ENCODE data around the gene C1QTNF6. TPM values are rescaled to one million over a fixed set of nuclear protein-coding genes. Genes with fewer than 3 reads are reported as not detected.
"Not testable (repeated sequence)": the region's sequence is repeated elsewhere in the genome, so short reads cannot be mapped to it uniquely, and the experiment has no call there.

C1QTNF6 gene
- total RNA-seq, 4 donors from 2014 or later: 1.7 to 4.8 (median 3.6) TPM

DNA sequence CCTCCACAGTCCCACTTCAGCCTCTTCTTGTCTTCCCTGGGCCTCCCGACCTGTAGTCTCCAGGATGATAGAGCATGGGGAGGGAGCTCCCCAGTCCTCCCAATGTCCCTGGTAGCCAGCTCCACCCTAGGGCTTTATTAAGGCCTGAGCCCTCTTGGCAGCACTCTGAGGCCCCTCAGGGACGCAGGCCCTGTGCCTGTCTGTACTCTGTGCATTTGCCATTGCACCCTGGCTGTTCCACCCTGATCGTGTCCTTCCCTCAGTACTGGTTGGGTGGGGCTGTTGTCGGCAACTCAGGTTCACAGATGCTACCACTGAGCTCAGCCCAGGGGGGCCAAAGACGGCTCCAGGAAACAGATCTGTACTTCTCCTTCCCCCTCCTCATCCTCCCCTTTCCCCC, 17.0 kb upstream of the C1QTNF6 start:
- Histone ChIP-seq H3K27ac (no peak overlapping the region), H3K4me3 (replicated peaks in 1 of 3) (no peak overlapping the region), H3K36me3 (no peaks in the 10 kb centered on the region), H3K4me1 (no peaks in the 10 kb centered on the region), H3K9me3 (no peaks in the 10 kb centered on the region), H3K27me3 (no peaks in the 10 kb centered on the region)
- 87 to 93% methylated on average over 4 to 5 of the region's 5 CpGs for WGBS, 2 donors
- intact Hi-C loops (cut with DNase I): loop anchor here (2.0 kb wide), 1 partner anchor 124 kb away; no protein-coding TSS in a partner anchor
- no peak for TF ChIP-seq POLR2A (IDR thresholded peaks at IDR 0.05)
- TF ChIP-seq, protein P1, sequence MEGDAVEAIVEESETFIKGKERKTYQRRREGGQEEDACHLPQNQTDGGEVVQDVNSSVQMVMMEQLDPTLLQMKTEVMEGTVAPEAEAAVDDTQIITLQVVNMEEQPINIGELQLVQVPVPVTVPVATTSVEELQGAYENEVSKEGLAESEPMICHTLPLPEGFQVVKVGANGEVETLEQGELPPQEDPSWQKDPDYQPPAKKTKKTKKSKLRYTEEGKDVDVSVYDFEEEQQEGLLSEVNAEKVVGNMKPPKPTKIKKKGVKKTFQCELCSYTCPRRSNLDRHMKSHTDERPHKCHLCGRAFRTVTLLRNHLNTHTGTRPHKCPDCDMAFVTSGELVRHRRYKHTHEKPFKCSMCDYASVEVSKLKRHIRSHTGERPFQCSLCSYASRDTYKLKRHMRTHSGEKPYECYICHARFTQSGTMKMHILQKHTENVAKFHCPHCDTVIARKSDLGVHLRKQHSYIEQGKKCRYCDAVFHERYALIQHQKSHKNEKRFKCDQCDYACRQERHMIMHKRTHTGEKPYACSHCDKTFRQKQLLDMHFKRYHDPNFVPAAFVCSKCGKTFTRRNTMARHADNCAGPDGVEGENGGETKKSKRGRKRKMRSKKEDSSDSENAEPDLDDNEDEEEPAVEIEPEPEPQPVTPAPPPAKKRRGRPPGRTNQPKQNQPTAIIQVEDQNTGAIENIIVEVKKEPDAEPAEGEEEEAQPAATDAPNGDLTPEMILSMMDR (IDR thresholded peaks at IDR 0.05): no peak
- no peak for DNase-seq

DNA sequence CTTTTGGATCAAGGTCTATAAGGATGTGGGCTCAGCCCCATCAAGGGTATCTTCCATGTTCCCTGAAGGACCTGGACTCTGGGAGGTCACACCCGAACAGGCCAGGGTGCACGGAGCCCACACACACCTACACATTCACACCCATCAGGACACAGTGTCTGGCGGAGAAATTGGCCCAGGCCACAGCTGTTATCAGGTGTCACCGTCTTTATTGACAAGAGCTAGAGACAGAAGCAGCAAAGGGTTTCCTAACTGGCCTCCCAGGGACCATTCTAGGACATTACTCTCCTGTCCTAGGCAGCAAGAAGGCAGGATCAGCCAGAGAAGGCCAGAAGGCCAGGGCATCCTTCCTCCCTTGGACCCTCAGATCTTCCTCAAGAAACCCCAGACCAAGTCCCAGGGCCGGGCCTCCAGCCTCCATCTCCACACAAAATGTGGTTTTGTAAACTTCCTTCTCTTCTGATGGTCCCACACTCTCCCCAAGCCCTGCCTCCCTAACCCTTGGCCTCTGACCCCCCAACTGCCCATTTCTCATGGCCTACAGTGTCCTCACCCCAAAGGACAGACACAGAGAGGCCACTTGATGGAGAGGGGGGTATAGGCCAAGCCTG, 16.1 kb upstream of the C1QTNF6 start:
- no peak overlapping the region for H3K4me3 ChIP-seq (replicated peaks in 1 of 3)
- TF ChIP-seq, protein P1 (IDR thresholded peaks at IDR 0.05): no peak
- no peak for TF ChIP-seq POLR2A (IDR thresholded peaks at IDR 0.05)
- peaks cover 4 to 5% of the 10 kb centered on the region in 2 donors for H3K4me1 ChIP-seq
- no peaks in the 10 kb centered on the region for H3K36me3 ChIP-seq
- WGBS, 2 donors: 93 to 95% methylated on average over 2 to 5 of the region's 5 CpGs
- H3K27me3 ChIP-seq: no peaks in the 10 kb centered on the region
- H3K27ac ChIP-seq: no peak overlapping the region
- intact Hi-C loops (cut with DNase I): loop anchor here (2.0 kb wide), 1 partner anchor 123 kb away; no protein-coding TSS in a partner anchor
- H3K9me3 ChIP-seq: no peaks in the 10 kb centered on the region
- no peak for DNase-seq

DNA sequence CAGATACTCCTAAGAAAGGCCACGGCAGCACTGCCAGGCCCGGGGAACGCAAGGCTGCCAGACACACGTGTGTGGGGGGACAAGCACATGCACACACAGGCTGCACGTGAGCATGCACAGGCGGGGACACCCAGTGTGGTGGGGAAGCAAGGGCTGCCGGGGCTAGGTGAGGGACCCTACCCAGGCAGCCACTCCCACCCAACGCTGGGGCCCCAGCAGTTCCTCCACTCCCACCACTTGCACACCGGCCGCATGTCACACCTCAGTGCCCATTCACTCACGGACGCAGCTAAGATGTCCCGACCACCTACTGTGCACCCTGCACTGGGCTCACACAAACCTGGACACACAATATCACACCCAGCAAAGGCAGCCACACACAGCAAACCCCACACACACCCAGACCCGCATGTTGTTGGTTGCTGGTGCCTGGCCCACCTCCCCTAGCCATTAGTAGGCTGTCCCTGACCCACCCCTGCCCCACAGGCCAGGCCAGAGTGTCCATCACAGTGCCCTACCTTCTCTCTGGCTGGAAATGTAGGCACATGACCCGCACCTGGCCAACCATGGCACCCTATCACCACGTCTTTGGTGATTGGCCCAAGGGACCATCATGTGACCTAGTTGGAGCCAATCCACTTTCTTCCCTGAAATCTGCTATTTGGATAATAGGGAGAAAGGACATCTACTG, 15.5 kb upstream of the C1QTNF6 start:
- TF ChIP-seq, protein P1 (IDR thresholded peaks at IDR 0.05): no peak
- no peak for TF ChIP-seq POLR2A (IDR thresholded peaks at IDR 0.05)
- 71% methylated on average over 5 to 14 of the region's 16 CpGs for WGBS, 2 donors
- DNase-seq: no peak
- Histone ChIP-seq H3K4me3 (replicated peaks in 1 of 3) (no peak overlapping the region), H3K27ac (no peak overlapping the region), H3K27me3 (no peaks in the 10 kb centered on the region), H3K4me1 (peaks cover 4 to 5% of the 10 kb centered on the region in 2 donors), H3K9me3 (no peaks in the 10 kb centered on the region), H3K36me3 (no peaks in the 10 kb centered on the region)
- intact Hi-C loops (cut with DNase I): loop anchor here (2.0 kb wide), 1 partner anchor 123 kb away; no protein-coding TSS in a partner anchor

DNA sequence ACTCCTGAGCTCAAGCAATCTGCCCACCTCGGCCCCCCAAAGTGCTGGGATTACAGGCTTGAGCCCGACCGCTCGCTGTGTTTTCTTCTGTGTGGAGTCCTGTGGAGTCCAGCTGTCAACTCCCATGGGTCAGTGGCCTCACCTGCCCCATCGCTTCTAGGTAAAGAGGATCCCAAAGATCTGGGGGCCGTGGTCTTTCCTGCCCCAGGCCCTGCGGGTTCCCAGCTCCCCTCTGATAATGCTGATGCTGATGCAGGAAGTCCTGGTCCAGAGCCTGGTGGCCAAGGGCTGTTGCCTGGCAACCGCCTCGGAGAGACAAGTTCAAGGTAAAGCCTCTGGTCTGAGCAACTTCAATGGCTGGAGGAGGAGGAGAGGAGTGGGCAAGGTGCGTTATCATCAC, 14.7 kb upstream of the C1QTNF6 start:
- peaks cover 11 to 12% of the 10 kb centered on the region in 2 donors for H3K4me1 ChIP-seq
- intact Hi-C loops (cut with DNase I): no loop called here
- no peaks in the 10 kb centered on the region for H3K9me3 ChIP-seq
- no peak overlapping the region for H3K27ac ChIP-seq
- H3K4me3 ChIP-seq (replicated peaks in 1 of 3): no peak overlapping the region
- no peaks in the 10 kb centered on the region for H3K27me3 ChIP-seq
- 84 to 92% methylated on average over 9 to 10 of the region's 10 CpGs for WGBS, 2 donors
- no peak for DNase-seq
- no peaks in the 10 kb centered on the region for H3K36me3 ChIP-seq
- TF ChIP-seq, protein P1 (IDR thresholded peaks at IDR 0.05): no peak
- TF ChIP-seq POLR2A (IDR thresholded peaks at IDR 0.05): no peak

DNA sequence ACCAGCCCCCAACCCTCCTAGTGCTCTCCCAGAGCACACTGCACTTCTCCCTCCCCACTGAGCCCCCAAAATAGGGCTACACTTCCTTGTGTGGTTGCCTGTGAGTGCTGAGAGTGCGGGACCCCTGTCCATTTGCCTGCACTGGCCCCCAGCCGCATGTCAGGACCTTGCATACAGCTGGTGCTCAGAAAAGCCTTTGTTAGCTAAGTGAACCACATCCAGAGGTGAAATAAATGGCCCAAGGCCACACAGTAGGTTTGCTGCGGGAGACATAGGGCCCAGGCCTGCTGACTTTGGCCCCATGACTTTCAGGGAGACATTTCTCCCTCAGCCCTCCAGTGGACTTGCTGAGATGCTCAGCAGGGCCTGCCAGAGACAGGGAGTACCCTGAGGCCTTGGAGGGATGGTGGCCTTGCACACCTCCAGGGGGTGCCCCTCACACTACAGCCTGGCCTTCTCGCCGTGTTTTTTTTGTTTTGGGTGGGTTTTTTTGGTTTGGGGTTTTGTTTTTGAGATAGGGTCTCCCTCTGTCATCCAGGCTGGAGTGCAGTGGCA, 14.0 kb upstream of the C1QTNF6 start:
- Histone ChIP-seq H3K27ac (no peak overlapping the region), H3K4me3 (replicated peaks in 1 of 3) (no peak overlapping the region), H3K9me3 (no peaks in the 10 kb centered on the region), H3K27me3 (no peaks in the 10 kb centered on the region), H3K4me1 (peaks cover 15 to 18% of the 10 kb centered on the region in 2 donors), H3K36me3 (no peaks in the 10 kb centered on the region)
- intact Hi-C loops (cut with DNase I): no loop called here
- TF ChIP-seq, protein P1 (IDR thresholded peaks at IDR 0.05): no peak
- TF ChIP-seq POLR2A (IDR thresholded peaks at IDR 0.05): no peak
- DNase-seq: no peak
- WGBS, 2 donors: 90 to 92% methylated on average over 5 of the region's 5 CpGs

DNA sequence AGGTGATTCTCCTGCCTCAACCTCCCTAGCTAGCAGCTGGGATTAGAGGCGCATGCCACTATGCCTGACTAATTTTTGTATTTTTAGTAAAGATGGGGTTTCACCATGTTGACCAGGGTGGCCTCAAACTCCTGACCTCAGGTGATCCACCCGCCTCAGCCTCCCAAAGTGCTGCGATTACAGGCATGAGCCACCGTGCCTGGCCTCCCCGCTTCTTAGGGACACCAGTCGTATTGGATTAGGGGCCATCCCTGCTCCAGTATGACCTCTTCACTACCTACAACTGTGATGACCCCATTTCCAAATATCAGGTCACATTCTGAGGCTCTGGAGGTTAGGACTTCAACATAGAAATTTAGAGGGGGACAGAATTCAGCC, 13.4 kb upstream of the C1QTNF6 start:
- intact Hi-C loops (cut with DNase I): loop anchor here (2.0 kb wide), 1 partner anchor 37 kb away; no protein-coding TSS in a partner anchor
- not testable (repeated sequence) for H3K36me3 ChIP-seq; H3K4me3 ChIP-seq (replicated peaks in 1 of 3); H3K27me3 ChIP-seq; DNase-seq; H3K9me3 ChIP-seq; H3K27ac ChIP-seq
- peaks cover 22 to 25% of the 10 kb centered on the region in 2 donors for H3K4me1 ChIP-seq
- WGBS, 2 donors: 86 to 89% methylated on average over 6 of the region's 6 CpGs

Data from thyroid gland (tissue), 4 donors.